Cardiac fibroblast (primary cell): ENCODE measurements around the gene ARHGAP42.
"Not testable (repeated sequence)": the region's sequence is repeated elsewhere in the genome, so short reads cannot be mapped to it uniquely, and the experiment has no call there.

ENCODE experiments used
- DNase-seq, 2 donors: peaks; one replicate each; pipeline versions ENCODE4 v3.0.0 to v3.0.0-alpha.2; 2010; ENCODE audit warnings: low read depth in 2 of 2
- H3K4me3 ChIP-seq, 2 donors: replicated peaks in 1 of 2; 1 replicate in 1 of 2; 2 replicates in 1 of 2; pipeline ENCODE4 v1.5.1; 2011; ENCODE audit warnings: low read depth in 2 of 2, low read length in 2 of 2, mild to moderate bottlenecking in 2 of 2, moderate library complexity in 1 of 2
- CTCF ChIP-seq: IDR thresholded peaks from one replicate; pipeline ENCODE4 v1.5.1; 2011; ENCODE audit warnings: low read depth, mild to moderate bottlenecking, low read length, inconsistent platforms

Gene ARHGAP42

DNA sequence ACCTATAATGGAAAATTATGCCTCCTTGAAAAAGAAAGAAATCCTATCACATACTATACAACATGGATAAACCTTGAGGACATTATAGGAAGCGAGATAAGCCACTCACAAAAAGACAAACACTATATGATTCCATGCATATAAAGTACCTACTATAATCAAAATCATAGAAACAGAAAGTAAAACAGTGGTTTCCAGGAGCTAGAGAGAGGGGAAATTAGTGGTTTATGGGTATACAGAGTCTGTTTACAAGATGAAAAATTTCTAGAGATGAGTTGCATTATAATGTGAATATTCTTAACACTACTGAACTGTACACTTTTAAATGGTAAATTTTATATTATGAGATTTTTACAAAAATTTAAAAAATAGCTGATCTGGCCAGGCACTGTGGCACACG lies 40.5 kb upstream of the ARHGAP42 start:
- TF ChIP-seq CTCF, result no peak
- no peak for DNase-seq
- H3K4me3 ChIP-seq, result no peak overlapping the region

GRCh38 chr11:100647861-100648260 lies 39.2 kb upstream of the ARHGAP42 start:
- TF ChIP-seq CTCF, result no peak
- H3K4me3 ChIP-seq, result no peak overlapping the region
- DNase-seq, result no peak

- no peak for TF ChIP-seq CTCF
These were observed 23.5 kb upstream of the ARHGAP42 start for GRCh38 chr11:100663583-100663982.

DNA sequence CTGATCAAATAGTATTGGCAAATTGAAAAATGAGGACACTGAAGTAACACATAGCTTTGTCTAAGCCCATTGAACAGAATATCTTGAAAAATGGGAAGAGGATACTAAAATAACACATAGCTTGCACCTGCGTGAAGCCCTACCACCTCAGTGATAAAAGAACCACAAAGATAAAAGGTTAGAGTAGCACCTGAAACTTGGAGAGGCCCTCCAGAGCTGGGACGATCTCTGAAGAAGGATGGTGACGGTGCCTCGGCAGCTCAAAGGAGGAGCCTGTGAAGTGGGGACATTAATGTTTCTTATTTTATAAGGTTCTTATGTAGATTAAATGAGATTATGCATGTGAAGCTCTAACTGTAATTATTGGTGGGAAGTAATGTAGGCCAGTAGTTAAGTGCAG lies 23.1 kb upstream of the ARHGAP42 start:
- TF ChIP-seq CTCF, result no peak
- no peak for DNase-seq
- no peak overlapping the region for H3K4me3 ChIP-seq

More at GRCh38 chr11:100663583-100663982, 23.5 kb upstream of the ARHGAP42 start:
- H3K4me3 ChIP-seq, result no peak overlapping the region
- no peak for DNase-seq

GRCh38 chr11:100666816-100667215 lies 20.3 kb upstream of the ARHGAP42 start:
- not testable (repeated sequence) for DNase-seq, H3K4me3 ChIP-seq

- TF ChIP-seq CTCF, result no peak
- H3K4me3 ChIP-seq, result no peak overlapping the region
- DNase-seq, result no peak
These were observed 19.6 kb upstream of the ARHGAP42 start for GRCh38 chr11:100667449-100667848.

- H3K4me3 ChIP-seq, result no peak overlapping the region
- no peak for DNase-seq
- no peak for TF ChIP-seq CTCF
These were observed 16.9 kb upstream of the ARHGAP42 start for GRCh38 chr11:100670140-100670539.
